ENCODE data around the gene CNOT6.

Gene CNOT6

DNA sequence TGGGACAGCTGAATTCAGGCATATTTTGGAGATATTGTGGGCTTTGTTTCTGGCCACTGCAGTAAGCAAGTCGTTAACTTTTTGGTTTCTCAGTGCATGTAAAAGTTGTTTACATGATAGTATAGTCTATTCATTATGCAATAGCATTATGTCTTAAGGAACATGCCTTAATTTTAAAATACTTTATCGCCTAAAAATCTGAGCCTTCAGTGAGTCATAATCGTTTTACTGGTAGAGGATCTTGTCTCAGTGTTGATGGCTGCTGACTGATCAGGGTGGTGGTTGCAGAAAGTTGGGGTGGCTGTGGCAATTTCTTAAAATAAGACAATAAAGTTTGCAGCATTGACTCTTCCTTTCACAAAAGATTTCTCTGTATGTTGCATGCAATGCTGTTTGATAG is 92.0 kb downstream of the CNOT6 start:
- no peak for DNase-seq

- no peak for DNase-seq
These were observed 92.7 kb downstream of the CNOT6 start for GRCh38 chr5:180586870-180587269.

- no peak for DNase-seq
These were observed 95.8 kb downstream of the CNOT6 start for GRCh38 chr5:180589771-180590542.

DNA sequence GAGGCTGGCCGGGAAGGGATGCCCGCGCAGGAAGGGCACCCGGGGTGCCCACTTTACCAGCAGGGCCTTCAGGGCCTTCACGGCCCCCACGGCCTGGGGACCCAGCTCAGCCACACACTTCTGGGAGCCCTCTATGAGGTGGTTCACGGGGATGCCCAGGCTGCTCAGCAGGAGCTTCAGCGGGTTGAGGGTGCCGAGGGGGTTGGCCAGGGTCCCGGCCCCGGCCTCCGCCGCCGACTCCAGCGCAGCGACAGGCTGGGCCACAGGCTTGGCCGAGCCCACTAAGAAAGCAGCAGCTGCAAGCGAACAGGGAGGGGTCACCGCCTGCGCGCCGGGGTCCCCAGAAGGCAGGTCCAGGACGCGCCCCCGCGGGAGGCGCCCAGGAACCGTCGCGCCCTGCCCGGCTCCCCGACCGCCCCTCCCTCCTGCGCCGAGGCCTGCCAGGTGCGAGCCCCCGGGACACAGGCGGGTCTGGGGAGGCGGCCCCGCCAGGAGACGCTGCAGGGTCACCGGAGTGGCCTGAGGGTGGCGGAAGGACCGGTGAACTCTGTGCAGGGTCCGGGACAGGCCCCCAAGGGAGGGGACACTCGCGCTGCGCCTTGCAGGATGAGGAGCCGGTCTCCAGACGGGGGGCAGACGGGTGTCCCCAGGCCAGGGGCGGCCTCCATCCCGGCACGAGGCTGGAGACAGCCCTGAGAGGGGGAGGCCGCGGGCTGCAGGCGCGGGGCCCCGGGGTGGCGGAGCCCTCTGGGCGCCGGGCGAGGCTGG is 96.5 kb downstream of the CNOT6 start:
- peak; percentile 54 for DNase-seq

DNA sequence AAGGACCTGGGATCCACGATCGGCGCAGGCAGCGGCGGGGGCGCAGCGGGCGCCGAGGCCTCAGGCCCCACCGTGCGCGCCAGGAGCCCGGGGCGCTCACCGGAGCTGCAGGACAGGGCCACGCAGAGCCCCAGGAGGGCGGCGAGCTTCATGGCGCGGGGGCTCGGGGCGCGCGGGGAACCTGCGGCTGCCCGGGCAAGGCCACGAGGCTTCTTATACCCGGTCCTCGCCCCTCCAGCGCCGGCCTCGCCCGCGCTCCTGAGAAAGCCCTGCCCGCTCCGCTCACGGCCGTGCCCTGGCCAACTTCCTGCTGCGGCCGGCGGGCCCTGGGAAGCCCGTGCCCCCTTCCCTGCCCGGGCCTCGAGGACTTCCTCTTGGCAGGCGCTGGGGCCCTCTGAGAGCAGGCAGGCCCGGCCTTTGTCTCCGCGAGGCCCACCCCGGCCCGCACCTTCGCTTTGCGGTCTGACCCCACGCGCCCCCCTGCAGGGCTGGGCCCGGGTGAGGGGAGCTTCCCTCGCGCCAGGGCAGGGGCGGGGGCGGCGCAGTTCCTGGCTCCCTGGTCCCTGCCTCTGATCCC is 97.2 kb downstream of the CNOT6 start, which contains the start of gene SCGB3A1:
TSS of gene SCGB3A1 (minus strand) at position 189 of the 577 bp plus-strand sequence. CDS start at position 152, 37 bp downstream.
- no peak for DNase-seq

- no peak for DNase-seq
These were observed 98.0 kb downstream of the CNOT6 start for GRCh38 chr5:180592176-180592575.

GRCh38 chr5:180593446-180594206 is 99.4 kb downstream of the CNOT6 start:
- no peak for DNase-seq

DNA sequence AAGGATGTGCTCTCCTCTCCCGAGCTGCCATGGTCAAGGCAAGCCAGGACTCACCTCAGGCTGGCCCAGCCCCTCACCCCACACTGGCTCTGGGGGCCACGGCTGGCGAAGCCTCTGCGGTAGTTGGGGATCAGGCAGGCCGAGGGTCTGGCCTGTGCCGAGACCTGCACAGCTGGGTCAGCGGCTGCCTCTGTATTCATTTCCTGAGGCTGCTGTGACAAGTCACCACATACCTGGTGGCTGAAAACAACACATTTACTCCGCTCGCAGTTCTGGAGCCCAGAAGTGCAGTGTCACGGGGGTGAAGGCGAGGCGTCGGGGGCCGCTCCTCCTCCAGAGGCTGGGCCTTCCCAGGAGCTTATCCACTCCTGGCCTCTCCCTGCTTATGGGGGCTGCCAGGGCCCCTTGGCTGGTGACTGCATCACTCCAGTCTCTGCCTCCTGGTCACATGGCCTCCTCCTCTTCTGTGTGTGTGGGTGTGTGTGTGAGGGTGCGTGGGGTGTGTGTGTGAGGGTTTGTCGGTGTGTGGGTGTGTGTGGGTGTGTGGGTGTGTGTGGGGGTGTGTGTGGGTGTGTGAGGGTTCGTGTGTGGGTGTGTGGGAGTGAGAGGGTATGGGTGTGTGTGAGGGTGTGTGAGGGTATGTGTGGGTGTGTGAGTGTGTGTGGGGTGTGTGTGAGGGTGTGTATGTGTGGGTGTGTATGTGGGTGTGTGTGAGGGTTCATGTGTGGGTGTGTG is 100.3 kb downstream of the CNOT6 start:
- DNase-seq: no peak

DNA sequence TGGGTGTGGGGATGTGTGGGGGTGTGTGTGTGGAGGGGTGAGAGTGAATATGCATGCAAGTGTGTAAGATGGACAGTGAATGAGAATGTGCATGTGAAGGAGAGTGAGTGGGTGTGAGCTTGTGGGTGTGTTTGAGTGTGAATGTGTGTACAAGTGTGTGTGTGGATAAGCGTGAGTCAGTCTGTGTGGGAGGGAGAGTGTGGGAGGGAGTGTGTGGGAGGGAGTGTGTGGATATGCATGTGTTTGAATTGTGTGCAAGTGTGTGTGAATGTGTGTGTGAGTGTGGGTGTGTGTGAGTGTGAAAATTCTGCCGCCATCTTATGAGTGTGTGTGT is 100.8 kb downstream of the CNOT6 start:
- no peak for DNase-seq

DNA sequence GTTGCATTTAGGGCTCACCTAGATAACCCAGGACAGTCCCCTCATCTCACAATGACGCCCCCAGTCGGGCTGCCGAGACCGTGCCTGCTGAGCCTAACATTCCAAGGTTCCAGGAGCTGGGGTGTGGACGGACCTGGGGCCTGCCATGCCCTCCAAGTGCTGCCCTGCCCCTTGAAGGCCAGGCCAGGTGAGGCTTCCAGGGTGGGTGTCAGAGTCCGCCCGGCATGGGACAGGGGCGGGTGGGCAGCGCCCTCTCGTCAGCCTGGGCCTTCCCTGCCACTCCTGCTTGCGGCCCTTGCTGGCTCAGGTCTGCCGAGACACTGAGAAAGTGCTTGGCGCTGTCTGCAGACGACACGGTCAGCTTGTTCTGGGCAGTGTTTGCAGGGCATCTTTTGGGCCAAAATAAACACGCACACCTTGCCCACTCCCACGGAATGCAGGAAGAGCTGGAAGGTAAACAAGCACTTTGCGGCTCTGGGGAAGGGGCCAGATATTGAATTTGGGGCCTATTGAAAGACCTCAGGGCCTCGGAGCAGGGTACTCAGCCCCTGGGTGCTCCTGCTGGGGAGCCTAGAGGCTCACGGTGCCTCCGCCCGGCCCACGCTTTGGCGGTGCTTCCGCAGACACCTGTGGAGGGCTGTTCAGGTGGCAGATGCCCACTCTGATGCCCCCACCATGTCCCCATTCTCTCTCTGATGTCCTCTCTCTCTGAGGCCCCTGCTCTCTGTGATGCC is 101.4 kb downstream of the CNOT6 start:
- DNase-seq: no peak

- DNase-seq: no peak
These were observed 102.0 kb downstream of the CNOT6 start for GRCh38 chr5:180596115-180596667.

DNA sequence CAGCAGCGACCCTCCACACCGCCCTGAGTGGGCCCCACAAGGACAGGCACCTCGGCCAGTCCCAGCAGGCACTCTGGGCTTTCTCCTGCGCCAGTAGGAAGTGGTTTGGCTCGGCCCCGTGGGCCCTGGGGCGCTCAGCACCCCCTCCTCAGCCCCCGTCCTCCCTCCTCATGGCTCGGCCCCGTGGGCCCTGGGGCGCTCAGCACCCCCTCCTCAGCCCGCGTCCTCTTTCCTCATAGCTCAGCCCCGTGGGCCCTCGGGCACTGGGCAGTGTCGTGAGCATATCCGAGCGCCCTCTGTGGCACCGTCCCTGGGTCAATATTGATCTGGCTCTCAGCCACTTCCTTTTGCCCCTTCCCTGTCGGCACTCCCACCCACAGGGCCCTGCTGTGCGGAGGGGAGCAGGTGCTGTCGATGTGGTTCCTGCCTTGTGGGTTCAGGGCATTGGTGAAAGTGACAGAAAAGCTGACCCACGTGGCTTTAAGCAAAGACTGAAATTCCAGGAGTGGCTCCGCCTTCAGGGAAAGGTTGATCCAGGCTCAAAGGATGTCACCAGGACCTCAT is 102.6 kb downstream of the CNOT6 start:
- DNase-seq: no peak

- peak; percentile 14 for DNase-seq
These were observed 104.1 kb downstream of the CNOT6 start for GRCh38 chr5:180598316-180598701.

GRCh38 chr5:180598797-180599589 is 104.8 kb downstream of the CNOT6 start:
- peak; percentile 9 for DNase-seq

DNA sequence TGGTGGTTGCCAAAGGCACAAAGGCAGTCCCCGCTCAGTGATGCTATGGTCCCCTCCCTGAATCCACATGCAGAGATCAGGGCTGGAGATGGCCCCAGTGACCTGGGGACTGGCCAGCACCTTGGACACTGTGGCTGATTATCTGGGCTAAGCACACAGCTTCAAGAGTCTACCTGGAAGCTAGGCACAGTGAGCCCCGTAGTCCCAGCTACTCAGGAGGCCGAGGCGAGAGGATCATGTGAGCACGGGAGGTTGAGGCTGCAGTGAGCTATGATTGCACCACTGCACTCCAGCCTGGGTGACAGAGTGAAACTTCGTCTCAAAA is 105.4 kb downstream of the CNOT6 start:
- no peak for DNase-seq

DNA sequence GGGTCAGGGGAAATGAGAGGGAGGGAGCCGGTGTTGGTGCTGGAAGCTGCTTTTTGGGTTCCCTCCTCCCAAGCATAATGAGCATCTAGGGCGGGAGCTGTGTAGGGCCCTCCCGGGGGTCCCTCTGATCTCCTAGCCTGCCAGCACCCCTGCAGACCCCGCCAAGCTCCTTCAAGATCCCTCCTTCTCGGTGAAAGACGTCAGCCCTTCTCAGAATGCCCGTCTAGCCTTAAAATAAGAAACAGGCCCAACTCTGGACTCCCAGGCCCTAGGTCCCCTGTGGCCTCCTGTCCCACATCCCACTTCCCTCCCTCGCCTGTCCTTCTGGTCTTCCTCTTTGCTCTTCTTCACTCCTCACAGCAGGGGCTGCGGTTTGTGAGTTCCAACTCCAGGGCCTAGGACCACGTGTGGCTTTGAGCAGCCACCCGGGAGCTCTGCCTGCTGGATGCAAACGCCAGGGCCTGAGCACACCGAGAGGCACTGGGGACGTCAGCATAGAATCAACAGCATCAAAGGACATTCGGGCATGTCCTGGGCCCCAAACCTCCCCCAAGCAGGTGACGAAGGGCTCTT is 105.9 kb downstream of the CNOT6 start:
- peak; percentile 8 for DNase-seq

DNA sequence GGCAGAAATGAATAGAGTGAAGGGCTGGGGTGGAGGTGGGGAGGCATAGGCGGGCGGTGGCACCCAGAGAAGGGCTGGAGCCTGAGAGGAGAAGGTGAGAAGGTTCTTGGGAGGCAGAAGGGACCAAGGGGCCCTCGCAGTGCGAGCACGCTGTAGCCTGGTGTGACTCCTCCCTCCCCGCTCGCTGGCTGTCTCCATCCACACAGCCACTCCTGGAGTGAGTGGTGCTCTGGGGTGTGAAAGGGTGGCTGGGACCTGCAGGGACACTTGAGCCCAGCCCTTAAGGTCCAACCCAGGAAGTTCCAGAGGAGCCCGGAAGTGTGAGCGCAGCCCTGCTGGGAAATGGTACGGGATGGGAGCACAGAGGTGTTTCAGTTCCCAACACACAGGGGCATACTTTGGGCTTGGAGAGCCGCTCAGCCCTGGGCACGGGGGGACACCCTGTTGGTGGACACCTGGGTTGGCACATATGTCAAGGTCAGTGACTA is 106.4 kb downstream of the CNOT6 start:
- DNase-seq: peak; percentile 10

DNA sequence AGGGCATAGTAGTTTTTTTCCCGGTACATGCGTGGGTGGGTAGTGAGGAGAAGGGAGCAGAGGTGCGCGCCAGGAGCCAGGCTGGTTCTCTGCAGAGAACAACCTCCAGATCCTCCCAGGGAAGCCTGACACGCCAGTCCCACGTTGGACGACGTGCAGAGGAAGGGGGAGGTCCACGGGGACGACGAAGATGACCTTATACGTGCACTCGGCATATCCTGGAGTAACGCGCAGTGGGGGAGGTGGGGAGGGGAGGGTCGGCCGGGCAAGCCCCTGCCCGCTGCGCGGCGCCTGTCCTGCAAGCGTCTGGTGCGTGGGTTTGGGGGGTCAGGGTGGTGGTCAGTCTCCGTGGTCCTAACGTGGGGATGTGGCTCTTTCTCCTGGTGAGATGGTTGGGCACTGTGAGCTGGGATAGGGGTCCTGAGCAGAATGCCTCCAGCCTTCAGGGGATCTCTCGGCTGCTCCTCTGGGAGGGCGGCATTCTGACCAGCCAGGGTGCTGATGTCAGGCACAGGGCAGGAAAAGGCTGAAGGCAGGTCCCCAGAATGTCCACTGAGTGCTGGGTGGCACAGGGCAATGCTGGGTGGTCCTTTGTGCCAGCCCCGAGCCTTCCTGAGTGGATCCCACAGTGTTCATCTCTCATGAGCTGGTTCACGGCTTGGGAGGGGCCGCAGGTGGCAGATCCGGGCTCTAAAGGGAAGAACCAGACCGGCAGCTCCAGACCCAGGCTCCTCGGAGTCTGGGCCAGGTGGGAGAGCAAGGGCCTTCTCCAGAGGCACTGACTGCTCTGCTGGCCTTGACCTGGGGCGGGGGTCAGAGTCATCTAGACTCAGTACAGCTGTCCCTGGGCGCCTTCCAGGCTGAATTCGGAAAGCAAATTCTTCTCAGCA is 107.7 kb downstream of the CNOT6 start:
- peak; percentile 16 for DNase-seq

Measured in femur (tissue), 1 donor.